A549 treated with RU486 at 1 μM for 4 hours (cell line): Measurements from ENCODE around the gene NUP93. TPM values are rescaled to one million over a fixed set of nuclear protein-coding genes. Genes with fewer than 3 reads are reported as not detected.

Experiments used
- total RNA-seq: library from RNA; stranded (reverse); fragments of 200-300 nt; extraction: Qiagen RNA extraction; gene quantifications from 5 replicates; pipeline ENCODE4 v1.2.3, GENCODE V29; 2022; ENCODE audit warnings: low read depth

Gene NUP93
- total RNA-seq: 85.8 to 103 TPM (median 99.0 TPM) in 5 replicates

DNA sequence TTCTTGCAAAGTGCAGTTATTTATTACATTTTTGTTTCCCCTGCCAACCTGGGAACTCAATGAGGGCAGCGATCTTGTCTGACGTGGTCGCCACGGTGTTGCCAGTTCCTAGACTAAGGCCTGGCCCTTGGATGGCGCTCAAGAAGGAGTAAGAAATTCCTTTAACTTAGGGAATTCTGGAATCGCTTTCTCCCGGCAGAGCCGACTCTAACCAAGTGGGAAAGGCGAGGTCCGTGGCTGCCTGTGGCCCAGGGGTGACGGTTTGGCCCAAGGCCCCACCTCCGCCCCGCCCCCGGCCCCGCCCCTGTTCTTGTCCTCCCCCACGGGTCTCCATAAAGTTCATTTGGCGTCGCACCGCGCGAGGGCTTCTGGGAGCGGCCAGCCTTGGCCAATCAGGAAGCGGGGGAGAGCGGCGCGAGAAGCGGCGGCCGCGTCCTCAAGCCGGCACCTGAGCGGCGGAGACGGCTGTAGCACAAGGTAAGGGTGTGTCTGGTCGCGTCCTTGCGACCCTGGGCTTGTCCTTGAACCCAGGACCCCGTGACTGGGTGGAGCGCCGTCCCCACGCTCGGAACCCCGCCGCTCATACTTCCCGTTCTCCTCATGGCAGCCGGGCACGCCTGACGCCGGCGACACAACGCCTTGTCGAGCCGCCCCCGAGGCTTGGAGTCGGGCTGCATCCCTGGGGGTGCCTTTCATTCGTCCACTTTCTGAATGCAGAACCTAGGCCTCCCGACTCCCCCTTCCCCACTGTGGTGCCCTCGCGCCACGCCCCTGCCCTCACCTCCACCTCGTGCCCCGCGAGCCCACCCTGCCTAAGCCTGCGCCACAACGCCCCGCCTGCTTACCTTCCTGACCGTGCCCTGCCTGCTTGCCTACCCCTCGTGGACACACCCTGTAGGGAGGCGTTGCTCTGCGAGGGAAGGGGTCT lies at the start of gene NUP93:
TSS of gene NUP93 (plus strand) at position 395 of the 928 bp plus-strand sequence. CDS start 18,119 bp downstream, outside the sequence.

DNA sequence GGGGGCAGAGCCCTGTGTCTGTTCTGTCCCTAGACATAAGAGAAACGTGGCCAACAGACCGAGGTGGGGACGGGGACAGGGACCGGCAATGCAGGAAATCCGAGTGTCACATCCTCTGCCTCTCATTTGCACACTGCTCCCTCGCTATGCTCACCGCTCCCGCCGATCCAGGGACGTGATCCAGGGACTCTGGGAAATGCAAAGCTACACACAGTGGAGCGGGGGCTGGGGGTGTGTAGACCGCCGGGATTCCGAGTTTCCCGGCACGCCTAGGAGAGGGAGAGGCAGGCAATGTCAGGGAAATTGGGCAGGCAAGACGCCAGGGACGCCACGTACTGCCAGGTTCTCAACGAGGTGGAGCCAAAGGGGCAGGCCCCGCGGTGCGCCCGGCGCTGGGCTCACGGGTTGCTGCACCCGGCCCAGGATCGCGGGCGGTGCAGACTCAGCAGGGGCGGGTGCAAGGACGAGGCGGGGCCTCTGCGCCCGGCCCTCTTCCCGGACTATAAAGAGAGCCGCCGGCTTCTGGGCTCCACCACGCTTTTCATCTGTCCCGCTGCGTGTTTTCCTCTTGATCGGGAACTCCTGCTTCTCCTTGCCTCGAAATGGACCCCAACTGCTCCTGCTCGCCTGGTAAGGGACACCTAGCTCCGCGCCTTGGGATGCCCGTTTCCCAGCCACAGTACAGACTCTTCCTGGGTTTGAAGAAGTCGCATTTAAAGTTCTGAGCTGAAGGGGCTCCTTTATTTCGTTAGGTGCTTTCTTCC lies 47.8 kb upstream of the NUP93 start, which contains the start of gene MT1X:
TSS of gene MT1X (plus strand) at position 532 of the 764 bp plus-strand sequence. CDS start at position 603, 71 bp downstream.

DNA sequence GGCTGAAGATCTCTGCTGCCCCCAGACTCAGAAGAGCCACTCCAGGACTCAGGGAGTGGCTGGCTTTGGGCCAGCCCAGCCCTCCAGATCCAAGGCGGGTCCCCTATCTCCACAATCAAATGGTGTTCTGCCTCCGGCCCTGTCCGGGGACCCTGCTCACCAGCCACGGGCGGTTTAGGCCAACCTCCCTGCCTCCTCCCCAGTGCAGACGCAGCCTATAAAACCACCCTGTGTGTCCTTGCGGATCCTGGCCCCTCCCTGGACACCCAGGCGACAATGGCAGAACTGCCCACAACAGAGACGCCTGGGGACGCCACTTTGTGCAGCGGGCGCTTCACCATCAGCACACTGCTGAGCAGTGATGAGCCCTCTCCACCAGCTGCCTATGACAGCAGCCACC lies 135.0 kb downstream of the NUP93 start, which contains the start of gene SLC12A3:
TSS of gene SLC12A3 (plus strand) at position 248 of the 400 bp plus-strand sequence. CDS start at position 277, 29 bp downstream.

Other genes with a start within 250 kb of the NUP93 start
- gene BBS2, start 210.1 kb upstream of the NUP93 start, total RNA-seq: 12.0 to 24.6 TPM (median 19.4 TPM) in 5 replicates
- gene MT4, start 165.1 kb upstream of the NUP93 start, total RNA-seq: not detected in 5 replicates
- 0.40 to 0.54 TPM in 2 of 5 replicates, not detected in the others for gene MT3, start 140.6 kb upstream of the NUP93 start, total RNA-seq
- 556 to 952 TPM (median 727 TPM) in 5 replicates for gene MT2A, start 121.5 kb upstream of the NUP93 start, total RNA-seq
- gene MT1E, start 104.3 kb upstream of the NUP93 start, total RNA-seq: 0.95 TPM in 1 of 5 replicates, not detected in the others
- gene MT1M, start 97.5 kb upstream of the NUP93 start, total RNA-seq: not detected in 5 replicates
- 17.0 to 21.0 TPM (median 17.8 TPM) in 5 replicates for gene MT1A, start 91.5 kb upstream of the NUP93 start, total RNA-seq
- not detected in 5 replicates for gene MT1B, start 78.2 kb upstream of the NUP93 start, total RNA-seq
- 10.9 to 16.8 TPM (median 11.8 TPM) in 5 replicates for gene MT1F, start 72.2 kb upstream of the NUP93 start, total RNA-seq
- not detected in 5 replicates for gene MT1G, start 62.1 kb upstream of the NUP93 start, total RNA-seq
- not detected in 5 replicates for gene MT1H, start 60.3 kb upstream of the NUP93 start, total RNA-seq
- gene MT1X, start 47.7 kb upstream of the NUP93 start, total RNA-seq: 177 to 256 TPM (median 193 TPM) in 5 replicates
- gene SLC12A3, start 135.1 kb downstream of the NUP93 start, total RNA-seq: not detected in 5 replicates
- gene HERPUD1, start 202.0 kb downstream of the NUP93 start, total RNA-seq: 78.7 to 116 TPM (median 82.6 TPM) in 5 replicates
- not detected in 5 replicates for gene CETP, start 231.8 kb downstream of the NUP93 start, total RNA-seq